Subcutaneous abdominal adipose tissue (tissue), 5 donors: ENCODE results near the gene AFP.

Source experiments
- H3K27ac ChIP-seq: one replicate; pipeline ENCODE4 v1.7.0; 2013; ENCODE audit warnings: low read depth, mild to moderate bottlenecking, inconsistent platforms, low read length, moderate library complexity
- H3K27me3 ChIP-seq, 5 donors: one replicate each; pipeline ENCODE4 v1.7.0; 2013; ENCODE audit warnings: low read length in 5 of 5, inconsistent platforms in 1 of 5; ENCODE audit not compliant: control insufficient read depth in 5 of 5, insufficient read depth in 4 of 5
- H3K36me3 ChIP-seq, 5 donors: one replicate each; pipeline ENCODE4 v1.7.0; 2013; ENCODE audit warnings: low read length in 5 of 5; ENCODE audit not compliant: control insufficient read depth in 5 of 5, insufficient read depth in 5 of 5
- H3K4me1 ChIP-seq, 5 donors: one replicate each; pipeline ENCODE4 v1.7.0; 2013; ENCODE audit warnings: low read length in 5 of 5, mild to moderate bottlenecking in 3 of 5, moderate library complexity in 1 of 5; ENCODE audit not compliant: control insufficient read depth in 5 of 5, insufficient read depth in 5 of 5
- H3K4me3 ChIP-seq, 5 donors: one replicate each; pipeline ENCODE4 v1.7.0; 2013; ENCODE audit warnings: low read length in 5 of 5, low read depth in 1 of 5
- H3K9ac ChIP-seq, 5 donors: one replicate each; pipeline ENCODE4 v1.7.0; 2013; ENCODE audit warnings: low read length in 5 of 5, mild to moderate bottlenecking in 4 of 5, moderate library complexity in 3 of 5
- H3K9me3 ChIP-seq, 5 donors: one replicate each; pipeline ENCODE4 v1.7.0; 2013; ENCODE audit warnings: low read length in 5 of 5; ENCODE audit not compliant: control insufficient read depth in 5 of 5
- donor health status: healthy.
- donor health status: healthy.
- donor health status: healthy.
- donor health status: healthy.
- donor health status: healthy.

Gene AFP

GRCh38 chr4:73436674-73437557 is 895 bp downstream of the AFP start:
- peaks cover 0 to 3% (median 0%) of the 10 kb centered on the region in 5 donors for H3K27me3 ChIP-seq
- H3K4me3 ChIP-seq: no peak overlapping the region
- no peaks in the 10 kb centered on the region for H3K4me1 ChIP-seq
- no peak overlapping the region for H3K27ac ChIP-seq
- H3K9me3 ChIP-seq: no peaks in the 10 kb centered on the region
- H3K36me3 ChIP-seq: no peaks in the 10 kb centered on the region
- no peak overlapping the region for H3K9ac ChIP-seq

- Histone ChIP-seq H3K4me1 (no peaks in the 10 kb centered on the region), H3K9ac (no peak overlapping the region), H3K27me3 (peaks cover 0 to 3% (median 0%) of the 10 kb centered on the region in 5 donors), H3K36me3 (no peaks in the 10 kb centered on the region), H3K27ac (no peak overlapping the region), H3K9me3 (no peaks in the 10 kb centered on the region), H3K4me3 (no peak overlapping the region)
Measured at GRCh38 chr4:73437558-73437956, 1.5 kb downstream of the AFP start.

GRCh38 chr4:73438048-73438447 is 2.0 kb downstream of the AFP start:
- no peaks in the 10 kb centered on the region for H3K9me3 ChIP-seq
- no peak overlapping the region for H3K9ac ChIP-seq
- no peak overlapping the region for H3K4me3 ChIP-seq
- no peak overlapping the region for H3K27ac ChIP-seq
- no peaks in the 10 kb centered on the region for H3K4me1 ChIP-seq
- H3K36me3 ChIP-seq: no peaks in the 10 kb centered on the region
- peaks cover 0 to 3% (median 0%) of the 10 kb centered on the region in 5 donors for H3K27me3 ChIP-seq

GRCh38 chr4:73438582-73439215 is 2.7 kb downstream of the AFP start:
- Histone ChIP-seq H3K4me3 (no peak overlapping the region), H3K27ac (no peak overlapping the region), H3K4me1 (no peaks in the 10 kb centered on the region), H3K36me3 (no peaks in the 10 kb centered on the region), H3K9ac (no peak overlapping the region), H3K9me3 (no peaks in the 10 kb centered on the region), H3K27me3 (peaks cover 0 to 3% (median 0%) of the 10 kb centered on the region in 5 donors)

GRCh38 chr4:73439445-73439844 is 3.4 kb downstream of the AFP start:
- Histone ChIP-seq H3K9ac (no peak overlapping the region), H3K4me3 (no peak overlapping the region), H3K4me1 (no peaks in the 10 kb centered on the region), H3K27ac (no peak overlapping the region), H3K27me3 (peaks cover 0 to 3% (median 0%) of the 10 kb centered on the region in 5 donors), H3K36me3 (no peaks in the 10 kb centered on the region), H3K9me3 (no peaks in the 10 kb centered on the region)

- no peaks in the 10 kb centered on the region for H3K4me1 ChIP-seq
- no peak overlapping the region for H3K27ac ChIP-seq
- H3K36me3 ChIP-seq: no peaks in the 10 kb centered on the region
- H3K9ac ChIP-seq: no peak overlapping the region
- no peaks in the 10 kb centered on the region for H3K9me3 ChIP-seq
- H3K4me3 ChIP-seq: no peak overlapping the region
- peaks cover 0 to 3% (median 0%) of the 10 kb centered on the region in 5 donors for H3K27me3 ChIP-seq
Measured at GRCh38 chr4:73439991-73440390, 4.0 kb downstream of the AFP start.

GRCh38 chr4:73440653-73441052 is 4.6 kb downstream of the AFP start:
- H3K4me3 ChIP-seq: no peak overlapping the region
- peaks cover 0 to 3% (median 0%) of the 10 kb centered on the region in 5 donors for H3K27me3 ChIP-seq
- H3K27ac ChIP-seq: no peak overlapping the region
- no peaks in the 10 kb centered on the region for H3K4me1 ChIP-seq
- H3K9ac ChIP-seq: no peak overlapping the region
- H3K9me3 ChIP-seq: no peaks in the 10 kb centered on the region
- H3K36me3 ChIP-seq: no peaks in the 10 kb centered on the region

GRCh38 chr4:73442275-73442674 is 6.3 kb downstream of the AFP start:
- no peak overlapping the region for H3K4me3 ChIP-seq
- H3K9ac ChIP-seq: no peak overlapping the region

GRCh38 chr4:73443224-73443623 is 7.2 kb downstream of the AFP start:
- Histone ChIP-seq H3K36me3 (no peaks in the 10 kb centered on the region), H3K27me3 (peaks cover 0 to 3% (median 0%) of the 10 kb centered on the region in 5 donors), H3K27ac (no peak overlapping the region), H3K9ac (no peak overlapping the region), H3K4me3 (no peak overlapping the region), H3K4me1 (no peaks in the 10 kb centered on the region), H3K9me3 (no peaks in the 10 kb centered on the region)

More at GRCh38 chr4:73442275-73442674, 6.3 kb downstream of the AFP start:
- H3K27ac ChIP-seq: no peak overlapping the region
- no peaks in the 10 kb centered on the region for H3K4me1 ChIP-seq
- peaks cover 0 to 3% (median 0%) of the 10 kb centered on the region in 5 donors for H3K27me3 ChIP-seq
- H3K36me3 ChIP-seq: no peaks in the 10 kb centered on the region
- H3K9me3 ChIP-seq: no peaks in the 10 kb centered on the region
